SKM-1 treated with dmso at 0.1 percent for 144 hours (cell line): ENCODE measurements around the gene KRTAP4-11.
"Not testable (repeated sequence)": the region's sequence is repeated elsewhere in the genome, so short reads cannot be mapped to it uniquely, and the experiment has no call there.

Source experiments
- DNase-seq: peaks from one replicate; lab custom pipeline; 2025; ENCODE audit not compliant: unreplicated experiment; lab: John Stamatoyannopoulos, UW

KRTAP4-11 gene

GRCh38 chr17:41117846-41118386, at the start of gene KRTAP4-11:
Gene KRTAP4-11, minus strand, starts transcription at chr17:41118373. Its CDS starts 58 bp downstream, at chr17:41118315.
- DNase-seq = not testable (repeated sequence)

- DNase-seq = no peak
Observed at GRCh38 chr17:41167561-41167960, 49.4 kb upstream of the KRTAP4-11 start.

- no peak for DNase-seq
Observed at GRCh38 chr17:41163828-41164227, 45.7 kb upstream of the KRTAP4-11 start.

- no peak for DNase-seq
Observed at GRCh38 chr17:41160648-41161047, 42.5 kb upstream of the KRTAP4-11 start, which contains the start of gene KRTAP4-4. Gene KRTAP4-4, minus strand, starts transcription at chr17:41160748. Its CDS starts 57 bp downstream, at chr17:41160691.

- DNase-seq = not testable (repeated sequence)
Observed at GRCh38 chr17:41160190-41160589, 42.0 kb upstream of the KRTAP4-11 start.

GRCh38 chr17:41153856-41154255, 35.7 kb upstream of the KRTAP4-11 start:
- DNase-seq = no peak

GRCh38 chr17:41151525-41151924, 33.4 kb upstream of the KRTAP4-11 start:
- no peak for DNase-seq

GRCh38 chr17:41150026-41150425, 31.9 kb upstream of the KRTAP4-11 start:
- no peak for DNase-seq

GRCh38 chr17:41149652-41149985, 31.4 kb upstream of the KRTAP4-11 start, which contains the start of gene KRTAP4-5:
Gene KRTAP4-5, minus strand, starts transcription at chr17:41149825. Its CDS starts 58 bp downstream, at chr17:41149767.
- DNase-seq = no peak

GRCh38 chr17:41148971-41149651, 30.9 kb upstream of the KRTAP4-11 start:
- not testable (repeated sequence) for DNase-seq

GRCh38 chr17:41147531-41148204, 29.5 kb upstream of the KRTAP4-11 start:
- DNase-seq = no peak

GRCh38 chr17:41145261-41145660, 27.1 kb upstream of the KRTAP4-11 start:
- DNase-seq = no peak

GRCh38 chr17:41144846-41145245, 26.7 kb upstream of the KRTAP4-11 start:
- DNase-seq = no peak

- DNase-seq = no peak
Observed at GRCh38 chr17:41141361-41141760, 23.2 kb upstream of the KRTAP4-11 start.

GRCh38 chr17:41140360-41141131, 22.4 kb upstream of the KRTAP4-11 start, which contains the start of gene KRTAP4-6:
Gene KRTAP4-6, minus strand, starts transcription at chr17:41140544. Its CDS starts 57 bp downstream, at chr17:41140487.
- DNase-seq = no peak

GRCh38 chr17:41139865-41140264, 21.7 kb upstream of the KRTAP4-11 start:
- DNase-seq = not testable (repeated sequence)

- no peak for DNase-seq
Observed at GRCh38 chr17:41133880-41134735, 15.9 kb upstream of the KRTAP4-11 start.

GRCh38 chr17:41131979-41132378, 13.8 kb upstream of the KRTAP4-11 start:
- DNase-seq = no peak

GRCh38 chr17:41127371-41127770, 9.2 kb upstream of the KRTAP4-11 start:
- DNase-seq = no peak

GRCh38 chr17:41126412-41126811, 8.2 kb upstream of the KRTAP4-11 start:
- no peak for DNase-seq
